GM23248 (cell line): Measurements from ENCODE around the gene ARID1B.

Source experiments
- EZH2 ChIP-seq: fragments of 200-600 bp; sonication (generic); IDR thresholded peaks from 2 replicates; pipeline ENCODE4 v1.6.1; 2018; ENCODE audit warnings: antibody characterized with exemption, mild to moderate bottlenecking; ENCODE audit not compliant: insufficient read depth, poor library complexity, severe bottlenecking
- EZH2phosphoT487 ChIP-seq: fragments of 200-600 bp; sonication (generic); IDR thresholded peaks from 2 replicates; pipeline ENCODE4 v1.6.1; 2018; ENCODE audit warnings: antibody characterized with exemption, moderate library complexity, mild to moderate bottlenecking, low read depth; ENCODE audit not compliant: insufficient read depth

- TF ChIP-seq EZH2: no peak
- TF ChIP-seq EZH2phosphoT487: no peak
Observed at GRCh38 chr6:157255079-157255478, 477.9 kb downstream of the ARID1B start.
